HG02588 (cell line): ENCODE results near the gene GOLGA8A.
"Not testable (repeated sequence)": the region's sequence is repeated elsewhere in the genome, so short reads cannot be mapped to it uniquely, and the experiment has no call there.

Experiments used
- ATAC-seq: cut with Tn5 transposase; IDR thresholded peaks from one replicate; pipeline ENCODE4 v1.9.1; 2021; ENCODE audit warnings: mild to moderate bottlenecking, moderate library complexity; ENCODE audit not compliant: unreplicated experiment

GOLGA8A gene, protein sequence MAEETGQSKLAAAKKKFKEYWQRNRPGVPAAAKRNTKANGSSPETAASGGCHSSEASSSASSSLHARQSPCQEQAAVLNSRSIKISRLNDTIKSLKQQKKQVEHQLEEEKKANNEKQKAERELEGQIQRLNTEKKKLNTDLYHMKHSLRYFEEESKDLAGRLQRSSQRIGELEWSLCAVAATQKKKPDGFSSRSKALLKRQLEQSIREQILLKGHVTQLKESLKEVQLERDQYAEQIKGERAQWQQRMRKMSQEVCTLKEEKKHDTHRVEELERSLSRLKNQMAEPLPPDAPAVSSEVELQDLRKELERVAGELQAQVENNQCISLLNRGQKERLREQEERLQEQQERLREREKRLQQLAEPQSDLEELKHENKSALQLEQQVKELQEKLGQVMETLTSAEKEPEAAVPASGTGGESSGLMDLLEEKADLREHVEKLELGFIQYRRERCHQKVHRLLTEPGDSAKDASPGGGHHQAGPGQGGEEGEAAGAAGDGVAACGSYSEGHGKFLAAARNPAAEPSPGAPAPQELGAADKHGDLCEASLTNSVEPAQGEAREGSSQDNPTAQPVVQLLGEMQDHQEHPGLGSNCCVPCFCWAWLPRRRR

DNA sequence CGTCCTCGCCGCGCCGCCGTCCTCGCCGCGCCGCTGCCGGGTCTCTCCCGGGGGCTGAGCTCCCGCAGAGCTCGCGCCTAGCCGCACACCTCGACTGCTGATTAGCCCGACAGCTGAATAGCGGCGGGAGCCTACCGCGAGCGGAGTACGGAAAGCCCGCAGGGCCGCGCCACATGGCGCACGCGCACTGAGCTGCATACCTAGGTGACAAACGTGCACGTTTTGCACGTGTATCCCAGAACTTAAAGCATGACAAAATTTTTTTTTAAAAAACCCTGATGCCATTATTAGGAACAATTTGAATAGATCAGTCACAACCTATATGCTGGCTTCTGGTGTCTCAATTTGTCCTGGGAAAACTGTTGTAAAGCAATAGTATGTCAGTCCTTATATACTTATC lies at the start of gene GOLGA8A:
Gene GOLGA8A, minus strand, starts transcription at position 122 of the 400 bp plus-strand sequence. CDS start 48,117 bp downstream, outside the sequence.
- peak; percentile 81 for ATAC-seq

DNA sequence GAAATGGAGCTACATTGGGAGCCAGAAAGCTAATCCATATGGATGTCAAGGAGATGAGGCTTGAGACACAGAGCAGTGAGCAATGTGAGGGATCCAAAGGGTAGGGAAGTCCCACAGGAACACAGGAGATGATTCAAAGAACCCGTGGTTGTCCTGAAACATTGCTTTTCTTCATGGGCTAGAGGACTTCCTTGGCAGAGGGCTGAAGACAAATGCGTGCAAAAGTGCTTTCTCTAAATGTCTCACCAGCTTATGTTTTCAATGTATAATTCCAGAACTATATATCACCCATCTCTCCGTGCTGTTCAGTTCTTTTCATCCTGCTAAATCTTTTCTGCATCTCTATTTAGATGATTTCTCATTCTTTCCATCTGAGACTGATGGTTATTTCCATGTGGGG lies 46.0 kb upstream of the GOLGA8A start:
- ATAC-seq, result no peak

DNA sequence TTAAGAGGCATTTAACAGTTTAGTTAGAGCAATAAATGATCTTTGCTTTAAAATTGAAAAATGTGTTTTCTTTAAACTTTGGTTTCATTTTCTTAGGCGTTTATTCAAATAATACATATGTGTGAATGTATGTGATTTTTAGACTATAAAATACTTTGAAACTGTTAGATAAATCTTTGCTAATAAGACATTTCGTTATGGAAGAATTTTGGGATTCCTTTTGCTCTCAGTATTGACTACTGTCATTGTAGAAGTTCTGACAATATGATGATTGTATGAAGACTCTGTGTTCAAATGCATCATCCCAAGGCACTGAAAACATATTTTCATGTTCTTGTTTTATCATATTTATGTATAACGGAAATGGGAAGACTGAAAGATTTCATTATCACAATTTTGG lies 43.8 kb upstream of the GOLGA8A start:
- no peak for ATAC-seq

DNA sequence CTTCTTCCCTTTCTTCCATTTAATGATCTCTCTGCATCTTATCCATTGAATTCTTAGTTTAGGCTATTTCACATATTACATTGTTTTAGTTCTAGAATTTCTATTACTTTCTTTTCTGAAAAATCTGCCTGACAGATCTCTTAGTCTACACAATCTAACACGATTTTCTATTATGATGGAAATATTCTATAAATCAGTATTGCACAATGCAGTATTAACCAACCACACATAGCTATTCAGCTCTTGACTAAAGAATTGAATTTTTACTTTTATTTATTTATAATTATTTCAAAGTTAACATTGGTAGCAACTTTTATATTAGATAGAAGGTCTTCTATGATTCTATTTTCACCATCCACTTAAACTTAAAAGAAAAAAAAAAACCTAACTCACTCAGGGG lies 36.2 kb upstream of the GOLGA8A start:
- no peak for ATAC-seq

DNA sequence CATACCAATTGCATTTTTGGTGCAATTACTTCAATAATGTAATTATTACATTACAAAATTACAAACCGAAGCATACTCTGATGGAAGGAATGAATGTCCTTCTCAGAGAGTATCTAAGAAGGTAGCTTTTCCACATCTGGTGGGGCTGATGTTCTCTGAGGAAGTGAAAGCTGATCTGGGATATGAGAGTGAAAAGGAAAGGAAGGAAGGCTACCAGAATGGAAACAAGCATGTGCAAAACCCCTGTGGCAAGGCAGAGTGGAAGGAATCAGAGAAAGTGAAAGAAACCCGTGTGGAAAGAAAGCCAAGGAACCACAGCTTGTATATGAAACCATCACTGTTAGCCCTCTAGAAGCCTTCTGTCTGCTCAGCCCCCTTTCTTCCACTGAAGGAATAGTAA lies 35.3 kb upstream of the GOLGA8A start:
- ATAC-seq, result no peak

DNA sequence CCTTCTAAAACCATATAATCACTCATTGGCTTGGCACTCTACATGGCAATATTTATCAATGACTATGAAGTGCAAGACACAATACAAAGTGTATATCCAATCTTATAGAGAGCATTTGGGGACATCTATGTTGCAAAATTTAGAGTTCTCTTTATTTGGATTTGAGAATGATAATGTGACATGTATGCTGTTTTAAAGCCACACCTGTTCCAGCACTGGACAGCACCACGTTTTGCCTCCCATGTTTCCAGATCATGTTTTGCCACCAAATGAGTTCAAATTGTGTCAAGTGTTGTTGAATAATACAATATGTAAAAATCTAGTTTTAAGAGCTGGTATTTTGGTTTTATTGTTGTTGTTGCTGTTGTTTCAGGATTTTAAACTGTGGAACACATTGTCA lies 33.3 kb upstream of the GOLGA8A start:
- ATAC-seq, result no peak

DNA sequence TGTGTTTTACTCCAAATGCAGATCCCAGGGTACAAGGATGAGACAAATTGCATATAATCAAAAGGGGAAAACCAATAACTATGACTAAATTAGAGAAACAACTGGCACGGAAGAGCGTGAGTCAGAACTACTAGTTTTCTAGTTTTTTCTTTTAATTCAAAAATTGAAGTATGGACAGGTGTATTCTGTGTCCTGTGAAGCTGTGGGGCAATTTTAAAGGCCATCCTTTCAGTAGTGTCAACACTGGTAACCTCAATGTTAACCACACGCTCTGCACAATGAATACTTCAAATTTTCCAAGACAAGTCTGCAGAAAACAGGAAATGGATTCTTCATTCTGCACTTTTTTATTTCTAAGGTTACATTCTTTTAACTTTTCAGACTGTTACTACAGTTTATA lies 32.5 kb upstream of the GOLGA8A start:
- no peak for ATAC-seq

DNA sequence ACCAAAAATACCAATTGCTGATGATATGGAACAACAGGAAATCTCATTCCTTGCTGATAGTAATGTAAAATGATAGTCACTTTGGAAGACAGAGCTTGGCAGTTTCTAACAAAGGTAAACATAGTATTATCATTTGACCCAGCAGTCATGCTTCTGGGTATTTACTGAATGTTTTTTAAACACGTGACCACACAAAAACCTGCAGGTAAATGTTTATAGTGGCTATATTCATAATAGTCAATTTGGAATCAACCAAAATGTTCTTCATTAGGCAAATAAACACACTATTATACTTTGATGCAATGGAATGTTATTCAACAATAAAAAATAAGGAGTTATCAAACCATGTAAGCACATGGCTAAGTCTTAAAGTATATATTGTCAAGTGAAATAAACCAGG lies 24.1 kb upstream of the GOLGA8A start:
- ATAC-seq, result no peak

DNA sequence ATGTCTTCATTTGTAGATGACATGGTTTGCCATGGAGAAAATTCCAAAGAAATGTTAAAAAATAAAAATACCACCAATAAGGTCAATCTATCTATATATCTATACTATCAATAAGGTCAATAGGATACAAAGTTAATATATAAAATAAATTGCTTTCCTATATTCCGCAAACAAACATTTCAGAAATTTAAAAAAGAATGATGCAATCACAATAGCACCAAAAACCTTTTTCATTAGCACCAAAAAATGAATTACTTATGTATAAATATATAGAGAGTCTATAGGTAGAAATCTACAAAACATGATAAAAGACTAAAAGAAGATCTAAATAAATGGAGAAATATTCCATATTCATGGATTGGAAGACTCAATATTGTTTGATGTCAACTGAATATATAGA lies 22.8 kb upstream of the GOLGA8A start:
- ATAC-seq, result no peak

DNA sequence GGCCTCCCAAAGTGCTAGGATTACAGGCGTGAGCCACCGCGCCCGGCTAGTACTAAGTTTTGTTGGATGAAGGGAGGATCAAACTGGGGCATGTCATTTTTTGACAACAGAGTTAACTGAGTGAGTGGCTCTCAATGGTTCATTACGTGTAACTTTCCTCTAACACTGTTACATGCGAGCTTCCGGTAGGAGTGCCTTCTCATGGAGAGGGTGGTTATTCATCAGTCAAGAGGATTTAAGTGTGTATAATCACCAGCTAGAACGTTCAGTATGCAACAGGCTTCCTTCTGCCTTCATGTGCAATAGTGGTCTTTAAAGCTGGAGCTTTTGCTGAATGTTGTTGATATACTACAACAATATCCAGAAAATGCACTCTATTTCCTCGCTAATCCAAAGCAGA lies 19.1 kb upstream of the GOLGA8A start:
- ATAC-seq, result no peak

DNA sequence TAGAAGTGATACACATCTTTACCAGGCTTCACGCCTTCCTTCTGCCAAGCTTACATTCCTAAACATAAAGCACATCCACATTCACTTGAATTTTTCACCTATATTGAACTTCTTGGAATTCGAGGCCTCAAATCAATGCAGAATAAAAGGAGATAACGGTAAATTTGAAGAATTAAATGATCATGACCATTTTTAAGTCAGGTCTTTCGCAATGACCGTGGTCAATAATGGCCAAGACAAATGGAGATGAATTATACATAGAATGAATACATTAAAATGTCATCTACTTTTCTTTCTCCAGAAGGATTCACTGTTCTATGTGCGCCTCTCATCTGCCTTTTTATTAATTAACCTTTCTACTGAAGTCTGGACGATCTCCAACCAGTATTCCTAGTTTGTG lies 5.3 kb upstream of the GOLGA8A start:
- ATAC-seq, result no peak

DNA sequence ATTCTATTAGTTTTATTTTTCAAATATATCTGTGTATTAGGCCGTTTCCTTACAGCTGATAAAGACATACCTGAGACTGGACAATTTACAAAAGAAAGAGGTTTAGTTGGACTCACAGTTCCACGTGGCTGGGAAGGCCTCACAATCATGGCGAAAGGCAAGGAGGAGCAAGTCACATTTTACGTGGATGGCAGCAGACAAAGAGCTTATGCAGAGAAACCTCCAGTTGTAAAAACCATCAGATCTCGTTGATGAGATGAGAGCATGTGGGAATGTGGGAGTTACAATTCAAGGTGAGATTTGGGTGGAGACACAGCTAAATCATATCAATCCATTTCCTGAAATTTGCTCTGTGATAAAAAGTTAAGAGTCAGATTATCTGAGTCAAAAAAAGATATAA lies 2.3 kb upstream of the GOLGA8A start:
- ATAC-seq, result no peak

DNA sequence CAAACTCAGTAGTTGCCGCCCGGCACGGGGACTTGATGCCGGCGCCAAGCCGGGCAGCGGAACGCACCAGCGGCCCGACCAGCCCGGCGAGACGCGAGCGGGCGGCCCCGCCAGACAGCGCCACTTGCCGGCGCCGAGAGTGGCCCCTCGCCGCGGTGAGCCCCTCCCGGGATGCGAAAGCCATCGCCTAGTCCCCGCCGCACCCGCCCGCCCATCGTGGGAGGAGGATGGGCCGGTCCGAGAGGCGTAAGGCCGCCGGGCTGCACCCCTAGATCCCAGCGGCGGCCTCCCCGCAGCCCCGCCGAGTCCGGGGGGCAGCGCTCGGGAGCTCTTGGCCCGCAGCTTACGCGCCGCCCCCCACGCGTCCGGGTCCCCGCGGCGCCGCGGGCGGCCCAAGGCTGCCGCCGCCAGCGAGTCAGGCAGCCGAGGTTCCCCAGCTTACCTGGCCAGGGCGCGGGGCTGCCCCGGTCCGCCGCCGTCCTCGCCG lies 609 bp downstream of the GOLGA8A start:
- peak; percentile 43 for ATAC-seq

DNA sequence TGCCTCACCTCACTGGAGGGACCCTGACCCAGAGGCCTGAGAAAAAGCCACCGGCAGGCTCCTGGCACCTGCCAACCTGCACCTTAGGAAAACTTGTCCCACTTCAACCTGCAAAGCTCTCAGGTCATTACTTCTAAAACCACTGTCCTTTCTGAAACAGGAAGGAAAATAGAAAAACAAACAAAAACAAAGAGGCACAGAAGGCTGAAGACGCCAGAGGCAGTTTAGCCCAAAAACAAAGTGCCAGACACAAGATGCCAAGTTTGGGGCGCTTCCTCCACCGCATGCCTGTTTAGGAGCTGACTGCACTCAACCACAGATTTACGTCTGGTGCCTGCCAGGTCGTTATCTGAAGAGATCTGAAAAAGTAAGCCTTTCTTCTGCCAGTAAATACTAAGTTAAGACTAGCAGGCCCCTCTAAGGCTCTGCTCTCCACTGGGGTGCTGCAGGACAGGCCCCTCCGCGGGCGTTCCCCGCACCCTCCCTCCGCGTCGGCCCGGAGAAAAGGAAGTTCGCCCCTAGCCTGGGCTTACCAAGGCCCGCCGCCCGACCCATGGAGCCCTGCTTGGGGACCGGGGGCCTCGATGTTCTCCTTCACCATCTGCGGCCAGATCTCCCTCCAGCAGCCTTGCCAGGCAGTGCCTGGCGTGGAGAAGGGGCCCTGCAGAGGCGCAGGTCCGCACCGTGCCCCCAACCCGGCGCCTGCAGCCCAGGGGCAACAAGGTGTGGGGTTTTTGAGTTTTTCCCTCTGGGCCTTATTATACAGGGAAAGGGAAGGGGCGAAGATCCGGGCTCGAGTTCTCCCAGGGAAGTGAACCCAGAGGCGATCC lies 1.3 kb downstream of the GOLGA8A start:
- peak; percentile 21 for ATAC-seq

DNA sequence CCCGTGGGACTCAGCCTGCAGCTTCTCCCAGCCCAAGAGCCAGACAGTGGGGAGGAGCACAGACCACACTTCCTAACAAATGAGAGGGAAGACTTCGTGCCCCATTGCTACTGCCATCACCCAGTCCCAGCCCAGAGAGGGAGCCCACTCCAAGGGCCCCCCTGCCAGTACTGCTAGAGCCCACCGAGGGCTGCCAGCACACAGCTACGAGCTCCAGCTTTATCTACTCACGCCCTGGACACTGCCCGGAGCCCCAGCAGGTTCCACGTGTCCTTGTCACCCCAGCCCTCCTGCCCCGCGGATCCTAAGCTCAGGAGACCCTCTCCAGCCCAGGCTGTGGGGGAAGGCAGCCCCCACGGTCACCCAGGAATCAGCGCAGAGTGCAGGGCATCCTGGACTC lies 1.9 kb downstream of the GOLGA8A start:
- no peak for ATAC-seq

DNA sequence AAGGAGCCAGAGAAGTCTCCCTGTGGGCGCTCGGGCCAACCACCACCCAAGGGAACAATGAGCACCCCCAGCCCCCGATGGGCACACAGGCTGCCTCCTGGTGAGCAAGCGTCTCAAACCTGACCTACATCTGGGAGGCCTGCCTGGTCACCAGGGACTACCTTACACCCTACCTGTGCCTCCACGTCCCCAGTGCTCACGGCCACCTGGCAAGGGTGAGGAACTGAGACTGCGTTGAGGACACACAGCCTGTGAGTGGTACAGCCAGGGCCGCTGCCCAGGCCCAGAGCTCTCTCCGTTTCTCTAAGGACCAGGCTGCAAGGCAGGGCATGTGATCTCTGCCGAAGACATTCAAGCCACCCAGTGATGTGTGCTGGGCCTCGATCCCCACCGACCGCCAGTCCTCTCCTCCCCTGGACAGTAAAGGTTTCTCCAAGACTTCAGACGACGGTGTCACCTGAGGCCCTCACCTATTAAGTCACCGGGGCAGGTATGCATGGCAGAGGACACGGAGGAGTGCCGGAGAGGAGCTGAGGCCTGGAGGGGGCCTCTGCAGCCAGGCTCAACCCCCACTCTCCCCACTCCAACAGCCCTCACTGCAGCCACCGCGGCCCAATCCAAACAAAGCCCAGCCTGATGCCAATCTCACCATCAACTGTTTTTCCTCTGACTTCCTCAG lies 2.8 kb downstream of the GOLGA8A start:
- no peak for ATAC-seq

DNA sequence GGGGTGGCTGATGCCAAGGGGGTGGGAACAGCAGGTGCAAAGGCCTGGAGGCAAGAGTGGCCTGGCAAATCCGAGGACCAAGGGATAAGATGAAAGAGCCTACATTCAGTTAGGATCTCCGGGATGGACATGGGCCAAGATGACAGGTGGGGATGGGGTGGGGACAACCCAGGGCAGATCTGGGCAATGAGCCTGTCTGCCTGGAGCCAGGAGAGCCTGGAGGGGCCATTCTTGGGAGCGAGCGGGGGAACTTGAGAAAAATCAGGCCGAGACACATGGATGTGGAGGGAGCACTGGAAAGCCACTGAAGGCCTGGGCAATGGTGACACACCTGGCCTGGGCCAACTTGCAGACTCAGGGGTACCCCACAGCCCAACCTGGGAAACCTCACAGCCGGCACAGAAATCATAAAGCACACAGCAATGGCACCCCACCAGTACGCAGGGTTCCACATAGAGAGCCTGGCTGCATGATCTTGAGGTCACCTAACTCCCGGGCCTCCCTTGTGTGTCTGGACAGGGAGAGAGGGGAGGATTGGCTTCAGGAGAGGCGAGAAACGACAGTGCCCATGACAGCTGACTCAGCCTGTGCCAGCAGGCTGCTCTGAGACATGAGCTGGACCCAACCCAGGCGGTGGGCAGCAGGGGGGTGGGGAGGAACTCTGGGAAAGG lies 3.5 kb downstream of the GOLGA8A start:
- ATAC-seq, result not testable (repeated sequence)

DNA sequence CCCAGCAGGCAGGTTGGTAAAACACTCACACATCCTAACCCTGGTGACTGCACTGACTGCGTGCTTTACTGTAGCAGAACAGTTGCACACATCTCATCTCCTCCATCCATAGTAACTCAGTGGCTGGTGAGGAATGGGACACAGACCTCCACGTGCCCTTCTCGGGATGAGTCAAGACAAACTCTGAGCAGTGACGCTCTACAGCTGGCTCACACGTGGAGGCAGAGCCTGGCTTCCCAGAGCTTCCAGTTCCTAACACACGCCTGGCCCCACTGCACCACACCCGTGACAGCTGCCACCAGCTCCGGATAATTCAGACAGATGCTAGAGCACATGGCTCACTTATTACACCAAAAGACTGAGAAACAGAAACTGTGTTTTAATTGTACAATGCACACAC lies 7.0 kb downstream of the GOLGA8A start:
- not testable (repeated sequence) for ATAC-seq

DNA sequence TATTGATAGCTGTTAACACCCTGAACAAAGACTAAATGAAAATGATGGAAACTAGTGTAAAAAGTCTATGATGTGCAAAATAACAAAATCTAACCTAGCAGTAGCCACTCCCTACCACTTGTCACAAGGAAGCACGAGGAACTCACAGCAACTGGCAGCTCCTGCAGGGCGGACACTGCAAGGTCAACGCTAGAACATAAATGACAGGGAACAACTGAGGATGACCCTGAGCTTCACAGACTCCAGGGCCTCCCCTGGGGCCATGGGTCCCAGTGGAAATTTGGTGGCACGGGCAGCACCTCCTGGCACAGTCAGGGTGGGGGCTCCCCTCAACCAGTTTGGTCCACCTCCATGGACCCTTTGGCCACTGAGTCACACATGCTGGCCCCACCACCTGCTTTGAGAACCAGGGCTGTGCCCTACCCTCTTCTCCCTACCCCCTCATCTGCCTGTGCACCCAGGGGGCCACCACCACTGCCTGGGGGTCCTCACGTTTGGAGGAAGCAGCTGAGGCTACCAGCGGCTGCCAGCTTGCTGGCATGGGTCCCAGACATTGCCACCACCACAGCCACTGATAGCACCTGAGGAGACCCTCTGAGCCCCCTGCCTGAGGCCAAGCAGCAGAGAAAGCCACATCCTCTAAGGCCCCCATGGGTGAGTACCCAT lies 14.1 kb downstream of the GOLGA8A start:
- not testable (repeated sequence) for ATAC-seq

DNA sequence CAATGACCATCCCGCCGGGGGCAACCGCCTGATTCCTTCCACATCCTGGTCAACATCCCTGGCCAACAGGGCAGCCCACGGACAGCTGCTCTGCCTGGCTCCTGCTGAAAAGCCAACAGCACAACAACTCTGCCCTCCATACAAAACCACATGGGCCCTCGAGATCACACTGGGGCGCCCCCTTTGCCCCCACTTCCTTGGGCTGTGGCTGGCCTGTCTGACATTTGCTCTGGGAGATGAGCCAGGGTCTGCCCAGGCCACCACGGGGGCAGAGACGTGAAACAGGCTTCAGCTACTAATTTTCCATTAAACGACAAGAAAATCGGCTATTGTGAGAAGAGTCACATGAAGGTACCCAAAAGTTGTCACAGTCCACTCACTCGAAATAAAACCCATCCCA lies 16.7 kb downstream of the GOLGA8A start:
- ATAC-seq, result not testable (repeated sequence)
